ENCODE results near the gene IPO13.

Gene IPO13

DNA sequence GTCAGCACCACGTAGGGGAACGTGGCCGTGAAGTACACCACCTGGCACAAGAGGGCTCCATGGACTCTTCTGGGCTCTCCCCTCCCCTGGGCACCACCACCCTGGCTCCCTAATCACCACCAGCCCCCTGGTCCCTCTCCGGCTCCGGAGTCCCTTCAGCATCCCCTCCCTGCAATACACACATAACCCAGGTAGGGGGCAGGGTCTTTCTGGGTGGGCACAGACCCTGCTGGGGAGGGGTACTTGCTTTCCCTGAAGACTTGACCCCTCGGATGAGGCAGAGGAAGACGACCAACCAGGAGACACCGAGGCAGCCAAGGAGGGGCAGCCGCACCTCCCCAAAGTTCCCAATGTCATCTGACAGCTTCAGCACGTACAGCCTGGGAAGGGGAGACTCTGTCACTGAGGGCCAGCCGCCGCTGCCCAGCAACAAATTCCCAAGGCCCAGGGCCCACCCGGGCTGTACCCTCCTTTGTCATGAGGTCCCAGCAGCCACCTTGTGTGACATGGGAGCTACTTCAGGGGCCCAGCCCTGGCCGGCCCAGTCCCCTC, 55.9 kb downstream of the IPO13 start:
- in situ Hi-C loops (cut with HindIII; ENCODE audit: low sequenced_read_pairs): no loop called here

DNA sequence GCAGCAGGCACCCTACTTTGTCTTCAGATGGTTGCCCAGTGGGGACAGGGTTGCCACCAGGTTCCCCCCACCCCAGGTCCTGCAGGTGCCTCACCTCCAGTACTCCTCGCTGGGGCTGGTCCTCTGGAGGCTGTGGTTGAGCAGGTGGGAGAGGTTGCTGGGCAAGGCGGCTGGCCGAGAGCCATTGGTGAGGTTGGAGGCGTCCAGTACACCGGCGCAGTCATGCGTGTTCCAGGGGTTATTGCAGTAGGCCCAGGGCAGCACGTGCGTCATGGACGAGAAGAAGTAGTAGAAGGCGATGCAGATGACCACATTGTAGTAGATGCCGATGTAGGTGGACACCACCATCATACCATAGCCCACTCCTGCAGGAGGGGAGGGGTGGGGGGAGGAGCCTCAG, 61.5 kb downstream of the IPO13 start:
- in situ Hi-C loops (cut with HindIII; ENCODE audit: low sequenced_read_pairs): no loop called here

DNA sequence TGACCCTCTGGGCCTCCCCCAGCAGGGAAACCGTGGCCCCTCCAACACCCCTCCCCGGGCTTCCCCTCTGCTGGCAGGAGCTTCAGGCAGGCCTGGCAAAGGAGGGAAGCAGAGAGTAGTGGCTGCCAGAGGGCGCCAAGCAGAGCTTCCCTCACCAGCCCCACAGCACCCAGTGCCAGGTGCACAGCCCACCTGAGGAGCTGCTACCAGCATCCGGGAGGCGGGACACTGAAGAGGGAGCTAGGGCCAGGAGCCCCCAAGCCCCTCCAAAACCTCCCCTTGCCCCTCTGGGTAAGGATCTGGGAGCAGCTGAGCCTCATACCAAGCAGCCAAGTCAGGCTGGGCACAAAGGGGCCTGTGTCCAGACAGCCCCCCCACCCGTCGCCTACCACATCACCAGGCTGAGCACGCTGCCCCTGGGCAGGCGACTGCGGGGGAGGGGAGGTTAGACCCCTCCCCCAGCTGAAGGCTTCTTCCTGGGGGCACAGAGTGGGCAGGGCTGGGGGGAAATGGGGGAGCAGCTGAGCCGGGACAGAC, 64.3 kb downstream of the IPO13 start:
- in situ Hi-C loops (cut with HindIII; ENCODE audit: low sequenced_read_pairs): no loop called here

DNA sequence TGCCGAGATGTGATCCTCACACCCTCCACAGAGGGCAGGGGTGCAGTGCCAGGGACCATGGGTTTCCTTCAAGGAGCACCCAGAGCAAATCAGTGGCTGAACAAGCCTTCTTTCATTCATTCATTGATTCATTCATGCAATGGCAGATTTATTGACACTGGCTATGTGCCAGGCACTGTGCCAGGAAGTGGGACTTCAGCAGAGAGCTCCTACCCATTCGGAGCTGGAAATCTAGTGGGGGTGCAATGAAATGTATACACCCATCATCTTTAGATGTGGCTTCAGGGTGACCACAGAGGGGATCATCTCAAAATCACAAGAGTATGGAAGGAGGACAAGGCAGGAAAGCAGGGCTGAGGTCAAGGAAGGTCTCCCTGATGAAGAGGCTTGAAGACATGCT, 65.7 kb downstream of the IPO13 start:
- in situ Hi-C loops (cut with HindIII; ENCODE audit: low sequenced_read_pairs): no loop called here

DNA sequence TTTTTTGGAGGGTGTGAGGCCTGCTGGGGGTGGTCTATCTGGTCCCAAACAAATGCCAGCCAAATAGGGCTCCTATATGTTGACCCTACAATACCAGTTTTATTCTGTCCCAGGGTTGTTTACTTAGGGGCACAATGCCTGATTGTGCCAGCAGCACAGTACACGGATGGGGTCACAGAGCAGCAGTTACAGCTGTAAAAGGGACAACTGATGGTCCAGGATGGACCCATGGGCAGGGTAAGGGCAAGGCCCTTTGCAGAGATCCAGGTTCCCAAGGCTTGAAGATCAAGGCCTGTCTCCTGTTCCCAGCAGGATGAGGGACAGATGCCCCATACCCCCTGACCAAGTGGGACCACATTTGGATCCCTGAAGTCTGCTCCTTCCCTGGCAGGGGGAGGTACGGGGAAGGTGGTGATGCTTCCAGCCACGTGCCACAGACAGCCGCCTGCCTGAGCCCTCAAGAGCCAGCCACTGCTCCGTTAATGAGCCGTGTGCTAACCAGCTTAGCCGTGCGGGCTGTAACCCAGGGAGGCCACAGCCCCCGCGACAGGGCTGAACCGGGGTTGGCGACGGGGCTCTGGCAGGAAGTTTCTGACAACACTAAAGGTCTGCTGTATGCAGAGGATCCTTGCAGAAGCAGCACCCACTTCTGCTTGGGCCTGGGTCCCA, 66.3 kb downstream of the IPO13 start:
- in situ Hi-C loops (cut with HindIII; ENCODE audit: low sequenced_read_pairs): no loop called here

DNA sequence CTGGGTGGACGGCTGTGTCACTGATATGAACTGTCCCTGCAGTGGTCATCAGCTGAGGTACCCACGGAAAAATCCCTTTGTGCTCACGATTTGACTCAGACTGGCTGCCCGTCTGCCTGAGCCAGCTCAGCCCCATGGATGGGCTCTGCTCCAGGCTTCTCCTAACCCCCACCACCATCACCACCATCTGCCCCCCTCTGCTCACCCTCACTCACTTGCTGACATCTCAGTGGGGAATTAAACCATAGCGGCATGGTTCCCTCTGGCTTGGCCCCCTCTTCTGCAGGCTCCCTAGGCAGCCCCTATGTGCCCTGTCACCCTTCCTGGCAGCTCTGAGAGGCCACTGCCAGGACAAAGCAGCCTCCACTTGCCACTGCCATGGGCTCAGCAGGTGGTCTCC, 67.2 kb downstream of the IPO13 start:
- in situ Hi-C loops (cut with HindIII; ENCODE audit: low sequenced_read_pairs): no loop called here

DNA sequence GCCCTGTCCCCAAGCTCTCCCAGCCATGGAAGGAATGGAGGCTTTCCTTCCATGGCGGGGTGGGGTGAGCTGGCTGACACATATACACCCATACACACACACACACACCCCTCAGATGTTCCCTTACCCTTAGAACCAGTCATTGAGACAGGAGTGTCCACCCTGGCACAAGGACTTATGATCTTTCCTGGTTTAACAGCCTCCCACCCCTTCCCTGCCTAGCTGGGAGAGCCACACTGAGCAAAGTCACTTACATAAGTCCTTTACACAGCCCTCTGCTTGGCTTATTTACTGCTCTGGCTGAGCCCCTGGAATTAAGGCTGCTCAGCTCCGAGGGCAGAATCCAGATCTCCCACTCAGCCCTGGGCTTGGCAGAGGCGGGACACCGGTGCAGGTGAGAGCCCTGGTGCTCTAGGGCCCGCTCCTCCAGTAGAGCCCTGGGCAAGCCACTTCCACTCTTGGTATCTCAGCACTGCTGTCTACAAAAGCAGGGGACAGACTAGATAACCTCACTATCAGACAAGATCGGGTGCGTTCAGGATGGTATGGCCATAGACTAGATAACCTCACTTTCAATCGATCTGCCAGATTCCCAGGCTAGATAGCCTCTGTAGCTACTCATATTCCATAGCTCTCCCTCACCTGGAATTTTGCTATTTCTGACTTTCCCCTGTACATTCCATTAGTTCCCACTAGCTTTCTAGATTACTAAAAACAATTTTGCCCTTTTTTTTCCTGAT, 67.8 kb downstream of the IPO13 start:
- in situ Hi-C loops (cut with HindIII; ENCODE audit: low sequenced_read_pairs): no loop called here

DNA sequence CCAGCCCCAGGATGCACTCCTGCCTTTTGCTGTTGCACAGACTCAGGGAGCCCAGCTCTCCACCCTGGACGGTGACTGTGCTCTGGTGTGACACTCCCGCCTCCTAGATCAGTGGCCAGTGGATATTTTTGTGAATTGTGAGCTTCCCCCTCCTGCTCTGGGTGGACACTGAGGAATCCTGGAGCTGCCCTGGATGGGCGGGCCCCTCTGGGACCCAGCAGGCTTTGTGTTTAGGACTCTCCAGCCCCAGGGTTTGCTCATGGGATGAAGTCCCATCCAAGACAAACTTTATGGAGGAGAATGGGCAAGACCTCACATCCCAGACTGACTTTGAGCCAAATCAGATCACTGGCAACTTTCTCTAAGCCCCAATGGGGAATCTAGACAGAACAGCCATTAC, 68.5 kb downstream of the IPO13 start:
- in situ Hi-C loops (cut with HindIII; ENCODE audit: low sequenced_read_pairs): no loop called here

DNA sequence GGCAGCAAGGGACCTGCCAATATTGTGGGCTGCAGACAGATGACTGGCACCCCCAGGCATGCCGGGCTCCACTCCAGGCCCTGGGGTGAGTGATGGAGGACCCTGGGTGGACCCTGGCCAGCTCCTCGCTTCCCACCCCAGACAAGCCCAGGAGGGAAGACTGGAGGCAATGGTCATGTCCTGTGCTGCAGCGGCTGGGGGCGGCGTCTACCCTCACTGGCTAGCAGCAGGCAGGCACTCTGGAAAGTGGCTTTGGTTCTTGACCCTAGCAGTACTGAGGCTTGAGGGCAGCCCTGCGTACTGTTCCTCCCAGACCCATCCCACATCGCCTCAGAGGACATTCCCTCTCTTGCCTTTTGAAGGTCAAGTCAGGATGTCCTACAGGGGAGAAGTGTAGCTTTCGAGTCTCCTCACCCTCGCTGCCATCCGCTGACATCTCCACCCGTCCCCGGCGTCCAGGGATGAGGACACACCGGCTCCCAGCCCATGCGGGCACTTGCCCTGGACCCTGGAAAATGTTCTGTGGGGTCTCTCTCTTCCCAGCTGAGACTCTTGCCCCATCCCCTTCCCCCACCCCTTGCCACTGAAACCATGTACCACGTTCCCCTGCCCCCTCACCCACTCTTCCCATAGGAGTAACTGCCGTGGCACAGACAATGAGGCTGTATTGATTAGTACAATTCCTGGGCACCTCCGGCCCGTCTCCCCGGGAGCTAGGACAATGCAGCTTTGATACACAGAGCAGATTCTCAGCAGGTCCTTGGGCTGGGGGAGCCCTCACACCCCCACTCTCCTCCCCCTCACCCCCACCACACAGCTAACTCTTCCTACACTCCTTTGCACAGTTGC, 69.5 kb downstream of the IPO13 start:
- in situ Hi-C loops (cut with HindIII; ENCODE audit: low sequenced_read_pairs): no loop called here

DNA sequence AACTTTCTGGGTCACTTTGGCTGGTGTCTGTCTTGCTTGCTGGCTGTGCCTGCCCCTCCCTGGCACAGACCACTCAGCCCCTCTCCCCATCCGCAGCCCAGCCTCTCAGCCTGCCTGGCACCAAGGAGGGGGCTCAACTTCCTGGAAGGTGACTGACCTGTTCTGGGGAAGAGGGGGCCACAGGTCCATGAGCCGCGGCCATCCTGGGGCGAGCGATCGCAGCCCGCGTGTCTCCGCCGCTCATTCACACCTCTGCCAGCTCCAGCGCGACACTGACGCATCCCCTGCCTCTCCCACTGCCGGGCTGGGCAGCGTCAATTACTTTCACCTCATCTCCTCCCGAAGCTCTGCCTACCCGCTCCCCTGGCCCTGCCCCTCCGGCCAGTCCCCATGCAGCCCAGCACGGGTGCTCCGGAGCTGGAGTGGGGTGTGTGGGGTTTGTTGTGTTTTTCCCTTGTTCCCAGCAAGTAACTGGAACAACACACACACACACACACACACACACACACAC, 70.2 kb downstream of the IPO13 start:
- in situ Hi-C loops (cut with HindIII; ENCODE audit: low sequenced_read_pairs): no loop called here

Measured in DLD1 (cell line).